NCI-H446 treated with DMSO at 0.1 percent for 48 hours (cell line): ENCODE results near the gene PCSK7.
A peak's percentile ranks its signal among the peaks of the same experiment; 100 is the strongest.
"Not testable (repeated sequence)": the region's sequence is repeated elsewhere in the genome, so short reads cannot be mapped to it uniquely, and the experiment has no call there.

Experiments
- DNase-seq: peaks from one replicate; lab custom pipeline; 2025; lab: John Stamatoyannopoulos, UW

The PCSK7 gene

DNA sequence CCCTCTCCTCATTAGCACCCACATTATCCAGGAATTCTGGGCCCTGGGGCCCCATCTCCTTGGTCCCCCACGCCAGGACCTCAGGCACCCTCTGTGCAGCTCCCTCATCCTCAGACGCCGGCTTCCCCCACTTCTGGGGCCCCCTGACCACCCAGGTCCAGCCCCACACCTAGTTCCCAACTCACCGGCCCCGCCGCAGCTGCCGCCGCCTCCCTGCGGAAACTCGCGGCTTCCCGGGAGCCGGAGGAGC, at the start of gene PCSK7:
Gene PCSK7 (minus strand): TSS at position 232 of the 250 bp plus-strand sequence. CDS start 2,229 bp downstream, outside the sequence.
- DNase-seq: no peak

DNA sequence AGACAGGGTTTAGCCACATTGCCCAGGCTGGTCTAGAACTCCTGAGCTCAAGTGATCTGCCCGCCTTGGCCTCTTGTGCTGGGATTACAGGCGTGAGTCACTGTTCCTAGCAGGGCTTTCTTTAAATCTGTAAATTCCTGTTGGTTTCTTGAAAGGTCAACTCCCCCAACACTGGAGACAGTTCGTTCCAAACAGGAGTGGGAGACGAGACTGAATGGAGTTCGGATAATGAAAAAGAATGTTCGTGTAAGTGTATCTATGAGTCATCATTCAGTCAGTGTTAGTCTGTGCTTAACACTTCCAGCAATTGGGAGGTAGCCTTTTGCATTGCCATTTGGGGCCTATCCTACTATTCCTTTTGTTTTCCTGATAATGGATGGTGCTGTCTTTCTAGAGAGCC, 49.3 kb upstream of the PCSK7 start:
- no peak for DNase-seq

DNA sequence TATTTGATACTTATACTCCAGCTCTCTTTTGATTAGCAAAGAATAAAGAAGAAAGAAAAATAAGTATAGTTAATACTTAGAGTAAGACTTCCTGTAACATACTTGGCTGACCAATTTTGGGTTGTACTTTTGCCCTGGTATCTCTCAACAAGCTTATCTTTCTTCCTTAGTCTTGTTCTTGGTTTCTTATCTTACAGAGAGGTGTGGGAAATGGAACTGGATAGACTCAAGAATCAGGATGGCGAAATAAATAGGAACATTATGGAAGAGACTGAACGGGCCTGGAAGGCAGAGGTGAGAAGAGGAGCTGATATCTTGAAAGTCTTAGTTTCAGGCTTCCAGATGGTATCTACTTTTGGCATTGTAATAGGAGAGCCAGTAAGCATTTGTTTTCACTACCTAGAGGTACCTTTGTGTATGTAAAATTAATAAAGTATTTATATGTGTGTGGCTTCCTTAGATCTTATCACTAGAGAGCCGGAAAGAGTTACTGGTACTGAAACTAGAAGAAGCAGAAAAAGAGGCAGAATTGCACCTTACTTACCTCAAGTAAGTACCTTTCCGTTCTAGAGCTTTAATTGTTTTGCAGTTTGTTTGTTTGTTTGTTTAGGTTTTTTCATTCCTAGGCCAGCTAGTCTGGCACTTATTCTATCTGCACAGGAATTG, 48.0 kb upstream of the PCSK7 start:
- DNase-seq: no peak

DNA sequence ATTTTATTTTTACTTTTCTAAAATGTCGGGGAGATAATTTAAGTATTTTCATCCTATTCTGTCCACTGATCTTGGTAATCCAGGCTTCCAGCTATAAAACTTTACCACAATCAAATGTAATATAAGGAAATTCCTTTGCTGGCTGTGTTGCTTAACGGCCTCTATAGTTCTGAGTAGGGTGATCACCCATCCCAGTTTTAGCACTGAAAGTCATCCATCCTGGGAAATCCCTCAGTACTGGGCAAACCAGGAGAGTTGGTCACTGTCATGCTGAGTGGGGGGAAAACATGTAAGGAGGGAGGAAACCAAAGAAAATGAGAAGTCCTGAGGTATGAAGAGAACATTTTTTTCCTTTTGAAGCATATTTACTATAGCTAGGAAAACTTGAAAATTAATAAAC, 46.5 kb upstream of the PCSK7 start:
- DNase-seq: no peak

GRCh38 chr11:117273550-117274289, 41.8 kb upstream of the PCSK7 start:
- DNase-seq: no peak

DNA sequence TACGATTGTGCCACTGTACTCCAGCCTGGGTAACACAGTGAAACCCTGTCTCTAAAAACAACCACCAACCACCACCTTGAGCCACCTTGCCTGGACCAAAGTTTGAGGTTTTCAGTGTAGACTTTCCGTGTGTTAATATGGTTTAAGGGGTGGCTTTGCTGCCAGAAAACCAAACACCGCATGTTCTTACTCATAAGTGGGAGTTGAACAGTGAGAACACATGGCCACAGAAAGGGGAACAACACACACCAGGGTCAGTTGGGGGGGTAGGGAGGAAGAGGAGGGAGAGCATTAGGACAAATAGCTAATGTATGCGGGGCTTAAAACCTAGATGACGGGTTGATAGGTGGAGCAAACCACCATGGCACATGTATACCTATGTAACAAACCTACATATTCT, 40.3 kb upstream of the PCSK7 start:
- DNase-seq: not testable (repeated sequence)

DNA sequence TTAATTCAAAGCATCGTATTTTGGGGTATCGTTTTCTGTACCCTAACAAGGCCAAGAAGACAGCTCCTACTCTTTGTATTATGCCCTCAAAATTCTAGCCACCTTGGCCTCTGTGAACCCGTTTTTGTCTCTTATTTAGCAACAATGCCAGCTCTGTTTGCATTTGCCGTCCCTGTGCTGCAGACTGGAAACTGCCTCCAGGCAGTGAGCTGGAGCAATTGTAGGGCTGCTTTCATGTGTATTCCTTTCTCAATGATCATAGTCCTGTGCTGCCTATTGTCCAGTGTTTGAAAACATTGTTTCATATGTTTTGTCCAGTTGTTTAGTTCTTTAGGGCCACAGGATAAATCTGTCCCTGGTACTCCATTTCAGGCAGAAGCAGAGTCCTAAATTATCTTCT, 39.3 kb upstream of the PCSK7 start:
- no peak for DNase-seq

DNA sequence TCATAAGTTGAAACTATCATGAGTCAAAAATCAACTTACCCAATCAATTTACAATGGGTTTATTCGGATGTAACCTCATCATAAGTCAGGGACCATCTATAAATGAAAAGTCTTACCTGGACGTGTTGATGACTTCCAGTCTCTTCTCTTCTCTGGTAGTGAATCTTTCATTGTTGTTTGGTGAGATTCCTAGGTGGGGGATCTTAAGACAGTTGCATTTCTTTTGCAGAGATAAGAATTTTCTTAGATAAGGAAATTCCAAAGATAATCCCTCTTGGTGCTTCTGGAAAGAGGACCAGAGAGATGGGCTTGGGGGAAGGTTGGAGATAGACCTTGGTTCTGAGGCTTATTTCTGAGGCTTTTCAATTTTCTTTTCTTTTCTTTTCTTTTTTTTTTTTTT, 38.0 kb upstream of the PCSK7 start:
- DNase-seq: no peak

GRCh38 chr11:117265745-117266144, 33.9 kb upstream of the PCSK7 start:
- DNase-seq: no peak

- not testable (repeated sequence) for DNase-seq
Measured at GRCh38 chr11:117264624-117265323, 32.9 kb upstream of the PCSK7 start.

DNA sequence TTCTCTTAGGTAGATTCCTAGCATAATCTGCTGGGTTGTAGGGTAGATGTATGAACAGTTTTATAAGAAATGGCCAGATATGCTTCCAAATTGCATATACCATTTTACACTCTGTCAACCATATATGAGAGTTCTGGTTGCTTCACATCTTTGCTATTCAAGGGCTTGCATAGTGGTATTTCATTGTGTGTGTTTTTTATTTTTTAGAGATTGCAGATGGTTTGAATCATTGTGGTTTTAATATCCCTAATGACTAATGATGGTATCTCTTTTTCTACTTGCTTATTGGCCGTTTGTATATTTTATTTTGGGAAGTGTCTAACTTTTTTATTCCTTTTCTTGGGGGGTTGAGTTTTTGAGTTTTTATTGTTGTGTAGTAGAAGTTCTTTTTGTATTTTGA, 27.5 kb upstream of the PCSK7 start:
- no peak for DNase-seq

- DNase-seq: no peak
Measured at GRCh38 chr11:117258576-117258975, 26.7 kb upstream of the PCSK7 start.

GRCh38 chr11:117256573-117256972, 24.7 kb upstream of the PCSK7 start:
- DNase-seq: no peak

GRCh38 chr11:117255966-117256365, 24.1 kb upstream of the PCSK7 start:
- no peak for DNase-seq

- no peak for DNase-seq
Measured at GRCh38 chr11:117251506-117251905, 19.6 kb upstream of the PCSK7 start.

- DNase-seq: no peak
Measured at GRCh38 chr11:117249571-117249970, 17.7 kb upstream of the PCSK7 start.

- DNase-seq: no peak
Measured at GRCh38 chr11:117248341-117248740, 16.5 kb upstream of the PCSK7 start.

DNA sequence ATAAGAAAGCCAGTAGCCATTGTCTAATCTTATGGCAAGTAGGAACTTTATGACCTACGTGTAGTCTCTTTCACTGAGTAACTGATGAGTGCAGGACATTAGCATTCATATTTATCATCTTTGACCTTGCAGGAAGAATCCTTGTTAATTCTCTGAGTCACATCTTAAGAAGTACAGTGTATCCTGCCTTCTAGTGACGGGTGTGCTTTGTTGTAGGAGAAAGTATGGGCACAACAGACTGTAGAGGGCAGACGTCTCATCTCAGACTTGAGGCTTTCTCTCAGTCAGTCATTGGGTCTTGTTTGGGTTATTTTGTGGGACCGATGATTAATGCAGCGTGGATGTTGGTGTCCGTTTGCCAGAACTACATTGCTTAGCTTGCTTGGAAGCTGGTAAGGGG, 7.4 kb upstream of the PCSK7 start:
- DNase-seq: no peak

DNA sequence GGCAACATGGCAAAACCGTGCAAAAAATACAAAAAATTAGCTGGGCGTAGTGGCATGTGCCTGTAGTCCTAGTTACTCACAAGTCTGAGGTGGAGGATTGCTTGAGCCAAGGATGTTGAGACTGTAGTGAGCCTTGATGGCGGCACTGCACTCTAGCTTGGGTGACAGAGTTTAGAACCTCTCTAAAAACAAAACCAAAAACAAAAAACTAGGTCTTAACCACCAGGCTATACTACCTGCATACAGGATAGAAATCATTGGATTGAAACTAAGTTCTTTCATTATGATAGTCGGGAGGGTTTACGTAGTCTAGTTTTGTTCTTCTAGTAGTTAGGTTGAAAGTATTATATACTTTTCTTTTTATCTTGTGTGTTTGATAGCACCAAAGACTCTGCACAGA, 6.3 kb upstream of the PCSK7 start:
- no peak for DNase-seq

DNA sequence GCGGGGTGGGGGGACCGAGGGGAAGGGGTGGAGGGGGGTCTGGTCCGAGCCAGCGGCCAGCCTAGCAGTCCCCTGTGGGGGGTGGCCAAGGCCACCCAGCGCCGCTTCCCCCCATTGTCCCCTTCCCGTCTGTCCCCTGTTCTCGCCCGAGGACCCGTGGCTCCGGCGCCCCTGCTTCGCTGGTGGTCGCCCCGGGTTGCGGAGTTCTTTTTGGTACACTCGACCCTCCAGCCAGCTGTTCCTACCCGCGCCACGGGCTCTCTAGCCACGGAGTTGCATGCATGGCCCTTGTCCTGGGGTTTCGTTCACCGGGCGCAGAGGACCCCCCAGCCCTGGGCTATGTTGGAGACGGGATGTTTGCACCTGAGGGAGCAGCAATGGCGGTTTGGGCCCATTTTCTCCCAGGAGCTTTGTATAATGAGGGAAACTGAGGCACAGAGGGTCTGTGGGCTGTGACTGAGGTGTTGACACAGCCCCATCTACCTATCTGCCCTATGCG, 1.1 kb upstream of the PCSK7 start:
- DNase-seq: no peak

GRCh38 chr11:117232092-117232878, 412 bp upstream of the PCSK7 start, which contains the start of gene RNF214:
Gene RNF214, plus strand, starts transcription at chr11:117232671. Its CDS starts 1,602 bp downstream, at chr11:117234273.
- peak; percentile 52 for DNase-seq
